ENCODE data around the gene NPY2R. TPM values are rescaled to one million over a fixed set of nuclear protein-coding genes. Genes with fewer than 3 reads are reported as not detected.

NPY2R gene
- total RNA-seq, 4 donors from 2014 or later = not detected

- no peak overlapping the region for H3K4me3 ChIP-seq (replicated peaks in 1 of 3)
- H3K36me3 ChIP-seq = no peaks in the 10 kb centered on the region
- no peaks in the 10 kb centered on the region for H3K27me3 ChIP-seq
- no peak for DNase-seq
- TF ChIP-seq CTCF (IDR thresholded peaks at IDR 0.05) (no peak), POLR2A (IDR thresholded peaks at IDR 0.05) (no peak)
- H3K9me3 ChIP-seq = no peaks in the 10 kb centered on the region
- 78 to 85% methylated on average over 2 of the region's 2 CpGs for WGBS, 2 donors
- no peak overlapping the region for H3K27ac ChIP-seq
- no peaks in the 10 kb centered on the region for H3K4me1 ChIP-seq
- intact Hi-C loops (cut with DNase I) = no loop called here
These were observed 56.7 kb downstream of the NPY2R start for GRCh38 chr4:155265113-155265512.

Other genes with a start within 250 kb of the NPY2R start
- 10 to 100 TPM; 12.1 to 32.0 (median 25.0) TPM for gene MAP9, start 168.3 kb downstream of the NPY2R start, total RNA-seq